Stomach (tissue), 4 donors: ENCODE data around the gene STIM2.

Experiments
- EP300 ChIP-seq: sonication (generic); formaldehyde crosslinking; IDR thresholded peaks from one replicate; pipeline ENCODE4 v1.6.1; 2017; ENCODE audit warnings: antibody characterized with exemption
- POLR2A ChIP-seq, 4 donors: fragments of 450-650 bp; IDR thresholded peaks; one replicate each; pipeline ENCODE4 v1.6.1; 2016; ENCODE audit warnings: antibody characterized with exemption in 4 of 4, control low read depth in 2 of 4, mild to moderate bottlenecking in 1 of 4, moderate library complexity in 1 of 4
- POLR2AphosphoS5 ChIP-seq, 3 donors: sonication (generic); formaldehyde crosslinking; IDR thresholded peaks; one replicate each; pipeline ENCODE4 v1.6.1; 2016; ENCODE audit warnings: antibody characterized with exemption in 3 of 3
- TF ChIP-seq, protein P1 (sequence below), 7 experiments: fragments of 450-650 bp in 4 of 7; fragments of 200-600 bp in 3 of 7; sonication (generic) in 3 of 7; IDR thresholded peaks; one replicate each; pipeline ENCODE4 v1.5.1; 2016 to 2019; ENCODE audit warnings: antibody characterized with exemption in 7 of 7, control low read depth in 2 of 7, mild to moderate bottlenecking in 1 of 7

DNA sequence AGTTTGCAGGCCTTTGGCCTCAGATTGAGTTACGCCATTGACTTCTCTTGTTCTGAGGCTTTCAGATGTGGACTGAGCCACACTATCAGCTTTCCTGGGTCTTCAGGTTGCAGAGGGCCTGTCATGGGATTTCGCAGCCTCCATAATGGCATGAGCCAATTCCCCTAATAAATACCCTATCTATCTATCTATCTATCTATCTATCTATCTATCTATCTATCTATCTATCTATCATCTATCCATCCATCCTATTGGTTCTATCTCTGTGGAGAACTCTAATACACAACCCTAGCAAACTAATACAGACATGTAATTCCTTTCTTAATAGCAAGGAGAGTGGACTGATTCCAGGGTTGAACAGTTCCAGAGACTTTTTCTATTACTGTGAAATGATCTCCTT lies 9.5 kb upstream of the STIM2 start:
- TF ChIP-seq, protein P1, sequence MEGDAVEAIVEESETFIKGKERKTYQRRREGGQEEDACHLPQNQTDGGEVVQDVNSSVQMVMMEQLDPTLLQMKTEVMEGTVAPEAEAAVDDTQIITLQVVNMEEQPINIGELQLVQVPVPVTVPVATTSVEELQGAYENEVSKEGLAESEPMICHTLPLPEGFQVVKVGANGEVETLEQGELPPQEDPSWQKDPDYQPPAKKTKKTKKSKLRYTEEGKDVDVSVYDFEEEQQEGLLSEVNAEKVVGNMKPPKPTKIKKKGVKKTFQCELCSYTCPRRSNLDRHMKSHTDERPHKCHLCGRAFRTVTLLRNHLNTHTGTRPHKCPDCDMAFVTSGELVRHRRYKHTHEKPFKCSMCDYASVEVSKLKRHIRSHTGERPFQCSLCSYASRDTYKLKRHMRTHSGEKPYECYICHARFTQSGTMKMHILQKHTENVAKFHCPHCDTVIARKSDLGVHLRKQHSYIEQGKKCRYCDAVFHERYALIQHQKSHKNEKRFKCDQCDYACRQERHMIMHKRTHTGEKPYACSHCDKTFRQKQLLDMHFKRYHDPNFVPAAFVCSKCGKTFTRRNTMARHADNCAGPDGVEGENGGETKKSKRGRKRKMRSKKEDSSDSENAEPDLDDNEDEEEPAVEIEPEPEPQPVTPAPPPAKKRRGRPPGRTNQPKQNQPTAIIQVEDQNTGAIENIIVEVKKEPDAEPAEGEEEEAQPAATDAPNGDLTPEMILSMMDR (IDR thresholded peaks at IDR 0.05) = no peak
- TF ChIP-seq POLR2AphosphoS5 (IDR thresholded peaks at IDR 0.05) = no peak
- TF ChIP-seq POLR2A (IDR thresholded peaks at IDR 0.05) = no peak
- no peak for TF ChIP-seq EP300
